Naive thymus-derived CD4-positive, alpha-beta T cell (primary cell): ENCODE measurements around the gene DCAF11. TPM values are rescaled to one million over a fixed set of nuclear protein-coding genes. Genes with fewer than 3 reads are reported as not detected.

Source experiments
- ATAC-seq: fragments of 150-1000 bp; cut with Tn5 transposase; 2 replicates; pipeline ENCODE4 v1.10.0; 2021; ENCODE audit warnings: mild to moderate bottlenecking, moderate library complexity
- CTCF ChIA-PET: fragments of 350-600 bp; sonication (Branson Sonifier 250); formaldehyde crosslinking; loops from one replicate; lab custom pipeline; 2021; ENCODE audit warnings: antibody characterized with exemption; lab: Charles Lee
- POLR2A ChIA-PET: fragments of 350-600 bp; sonication (Branson Sonifier 250); formaldehyde crosslinking; loops from one replicate; lab custom pipeline; 2021; ENCODE audit warnings: antibody characterized with exemption, inconsistent platforms; lab: Charles Lee
- DNase-seq, 9 donors: peaks; one replicate each; pipeline versions ENCODE4 v3.0.0 to v3.0.0-alpha.2; 2020 to 2022; ENCODE audit warnings: mixed read lengths in 1 of 9
- H3K27ac ChIP-seq: one replicate; pipeline ENCODE4 v1.7.0; 2013; ENCODE audit warnings: mild to moderate bottlenecking, low read depth, low read length, moderate library complexity
- H3K27me3 ChIP-seq, 2 donors: one replicate each; pipeline ENCODE4 v1.7.0; 2013; ENCODE audit warnings: low read length in 2 of 2, mild to moderate bottlenecking in 2 of 2, moderate library complexity in 2 of 2; ENCODE audit not compliant: control insufficient read depth in 2 of 2, insufficient read depth in 2 of 2
- H3K36me3 ChIP-seq, 3 experiments: 1 replicate in 2 of 3; 2 replicates in 1 of 3; pipeline ENCODE4 v1.7.0; 2013; ENCODE audit warnings: low read length in 3 of 3, mild to moderate bottlenecking in 3 of 3, moderate library complexity in 1 of 3; ENCODE audit not compliant: insufficient read depth in 3 of 3, control insufficient read depth in 2 of 3
- H3K4me1 ChIP-seq, 2 donors: one replicate each; pipeline ENCODE4 v1.7.0; 2013; ENCODE audit warnings: low read length in 2 of 2, mild to moderate bottlenecking in 2 of 2, moderate library complexity in 1 of 2; ENCODE audit not compliant: control insufficient read depth in 2 of 2, insufficient read depth in 2 of 2
- H3K4me3 ChIP-seq: 2 replicates; pipeline ENCODE4 v1.7.0; 2013; ENCODE audit warnings: mild to moderate bottlenecking, low read length
- H3K9me3 ChIP-seq, 3 experiments: 1 replicate in 2 of 3; 2 replicates in 1 of 3; pipeline ENCODE4 v1.7.0; 2013; ENCODE audit warnings: low read length in 3 of 3; ENCODE audit not compliant: control insufficient read depth in 2 of 3
- H3K27ac Mint-ChIP-seq, 9 donors: one replicate each; pipeline ENCODE4 v1.8.0; 2020 to 2022; ENCODE audit warnings: mixed read lengths in 9 of 9, mild to moderate bottlenecking in 8 of 9, moderate library complexity in 5 of 9, inconsistent platforms in 2 of 9
- H3K27me3 Mint-ChIP-seq, 5 donors: one replicate each; pipeline ENCODE4 v1.8.0; 2021 to 2022; ENCODE audit warnings: mixed read lengths in 5 of 5, mild to moderate bottlenecking in 1 of 5
- H3K36me3 Mint-ChIP-seq, 5 donors: one replicate each; pipeline ENCODE4 v1.8.0; 2020 to 2022; ENCODE audit warnings: mixed read lengths in 5 of 5, mild to moderate bottlenecking in 3 of 5, inconsistent platforms in 1 of 5
- H3K4me1 Mint-ChIP-seq, 7 donors: one replicate each; pipeline ENCODE4 v1.8.0; 2020 to 2022; ENCODE audit warnings: mixed read lengths in 7 of 7, mild to moderate bottlenecking in 3 of 7, inconsistent platforms in 1 of 7
- H3K4me3 Mint-ChIP-seq, 10 donors: one replicate each; pipeline ENCODE4 v1.8.0; 2020 to 2022; ENCODE audit warnings: mild to moderate bottlenecking in 10 of 10, mixed read lengths in 10 of 10, moderate library complexity in 6 of 10, inconsistent platforms in 2 of 10
- H3K9me3 Mint-ChIP-seq, 11 donors: one replicate each; pipeline ENCODE4 v1.8.0; 2020 to 2022; ENCODE audit warnings: mixed read lengths in 11 of 11, mild to moderate bottlenecking in 4 of 11, inconsistent platforms in 1 of 11, moderate library complexity in 1 of 11
- intact Hi-C, 2 donors: fragments of 100-400 bp; cut with micrococcal nuclease; formaldehyde crosslinking; loops; one replicate each; pipeline ENCODE4 v1.15.1; 2023
- polyA plus RNA-seq, 2 donors: library from polyadenylated mRNA; unstranded; fragments of 300-500 nt; fragmentation: Illumina TruSeq; gene quantifications; one replicate each; pipeline ENCODE4 v1.2.3, GENCODE V29; 2021
- total RNA-seq, 6 experiments: library from RNA in 5 of 6; stranded (reverse) in 5 of 6; gene quantifications; 1 replicate in 5 of 6; 2 replicates in 1 of 6; pipeline ENCODE4 v1.2.3 and lab custom pipeline; 2021 to 2026

DCAF11 gene
- total and polyA plus RNA-seq, 7 experiments from 2014 or later: 69.1 to 97.0 (median 83.3) TPM

DNA sequence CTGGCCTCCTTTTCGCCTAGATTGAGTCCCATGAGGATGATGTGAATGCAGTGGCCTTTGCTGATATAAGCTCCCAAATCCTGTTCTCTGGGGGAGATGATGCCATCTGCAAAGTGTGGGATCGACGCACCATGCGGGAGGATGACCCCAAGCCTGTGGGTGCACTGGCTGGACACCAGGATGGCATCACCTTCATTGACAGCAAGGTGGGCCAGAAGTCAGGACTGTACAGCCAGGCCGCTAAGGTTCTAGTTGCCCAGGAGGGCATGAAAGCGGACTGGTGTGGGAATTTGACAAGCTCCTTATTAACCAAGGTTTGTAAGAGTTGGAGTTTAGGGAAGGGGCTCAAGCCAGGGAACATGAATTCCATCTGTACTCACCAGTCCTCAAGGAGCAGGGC lies 5.1 kb downstream of the DCAF11 start:
- no peaks in the 10 kb centered on the region for H3K27me3 ChIP-seq
- ChIA-PET POLR2A (interaction anchor here (0.6 to 15.5 kb wide), 2 partner anchors 16 to 83 kb away, joined by 3 to 298 read pairs; partner anchors contain the start of genes EMC9, FITM1 and PSME1), CTCF (interaction anchor here (0.8 to 1.3 kb wide), 2 partner anchors 13 to 31 kb away, joined by 3 read pairs; no protein-coding TSS in a partner anchor)
- H3K4me1 ChIP-seq: peaks cover 14 to 18% of the 10 kb centered on the region in 2 donors
- no peak for DNase-seq
- Mint-ChIP-seq H3K27me3 (peaks cover 0 to 3% (median 0%) of the 10 kb centered on the region in 5 donors), H3K4me3 (no peak overlapping the region), H3K9me3 (peaks cover 0 to 4% (median 0%) of the 10 kb centered on the region in 11 donors), H3K27ac (peak overlapping the region in 2 of 9 donors; percentile 21 to 25), H3K4me1 (peaks cover 18 to 44% (median 37%) of the 10 kb centered on the region in 7 donors), H3K36me3 (peaks cover 9 to 57% (median 37%) of the 10 kb centered on the region in 5 donors)
- no peak for ATAC-seq
- H3K4me3 ChIP-seq: no peak overlapping the region
- H3K27ac ChIP-seq: peak overlapping the region; percentile 19
- no peaks in the 10 kb centered on the region for H3K9me3 ChIP-seq
- intact Hi-C loops: loop anchor here (10.0 kb wide), 4 partner anchors 555 to 1025 kb away; partner anchors contain the start of genes ACIN1 (in 2 of the 2), C14orf119 (in 2 of the 2), BCL2L2 (in 1 of the 2) and PPP1R3E (in 1 of the 2)
- peaks cover 21 to 76% (median 42%) of the 10 kb centered on the region in 3 experiments for H3K36me3 ChIP-seq

DNA sequence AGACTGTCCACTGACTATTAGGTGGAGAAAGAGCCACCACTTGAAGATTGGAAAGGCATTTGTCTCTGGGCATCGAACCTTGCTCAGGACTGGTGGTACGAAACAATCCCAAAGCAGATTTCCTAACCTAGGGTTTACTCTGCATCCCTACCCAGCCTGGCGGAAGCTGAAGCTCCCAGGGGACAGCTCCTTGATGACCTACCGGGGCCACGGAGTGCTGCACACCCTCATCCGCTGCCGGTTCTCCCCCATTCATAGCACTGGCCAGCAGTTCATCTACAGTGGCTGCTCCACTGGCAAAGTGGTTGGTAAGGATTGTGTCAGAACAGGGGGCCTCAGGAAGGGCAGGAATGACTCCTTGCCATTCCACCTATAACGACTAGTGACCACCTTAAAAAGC lies 6.6 kb downstream of the DCAF11 start:
- Mint-ChIP-seq H3K27ac (peak overlapping the region in 3 of 9 donors; percentile 41 to 70 (median 61)), H3K4me1 (peaks cover 9 to 31% (median 24%) of the 10 kb centered on the region in 7 donors), H3K36me3 (peaks cover 9 to 49% (median 33%) of the 10 kb centered on the region in 5 donors), H3K27me3 (no peaks in the 10 kb centered on the region), H3K4me3 (no peak overlapping the region), H3K9me3 (peaks cover 0 to 3% (median 0%) of the 10 kb centered on the region in 11 donors)
- ATAC-seq (no peak), DNase-seq (no peak)
- no peak overlapping the region for H3K27ac ChIP-seq
- no peaks in the 10 kb centered on the region for H3K27me3 ChIP-seq
- peaks cover 7 to 11% of the 10 kb centered on the region in 2 donors for H3K4me1 ChIP-seq
- H3K36me3 ChIP-seq: peaks cover 21 to 76% (median 42%) of the 10 kb centered on the region in 3 experiments
- H3K9me3 ChIP-seq: no peaks in the 10 kb centered on the region
- CTCF ChIA-PET: no interaction called here
- POLR2A ChIA-PET: interaction anchor here (1.0 to 15.5 kb wide), 2 partner anchors 12 to 15 kb away, joined by 3 to 298 read pairs; partner anchors contain the start of genes EMC9, FITM1 and PSME1
- no peak overlapping the region for H3K4me3 ChIP-seq
- intact Hi-C loops: no loop called here

DNA sequence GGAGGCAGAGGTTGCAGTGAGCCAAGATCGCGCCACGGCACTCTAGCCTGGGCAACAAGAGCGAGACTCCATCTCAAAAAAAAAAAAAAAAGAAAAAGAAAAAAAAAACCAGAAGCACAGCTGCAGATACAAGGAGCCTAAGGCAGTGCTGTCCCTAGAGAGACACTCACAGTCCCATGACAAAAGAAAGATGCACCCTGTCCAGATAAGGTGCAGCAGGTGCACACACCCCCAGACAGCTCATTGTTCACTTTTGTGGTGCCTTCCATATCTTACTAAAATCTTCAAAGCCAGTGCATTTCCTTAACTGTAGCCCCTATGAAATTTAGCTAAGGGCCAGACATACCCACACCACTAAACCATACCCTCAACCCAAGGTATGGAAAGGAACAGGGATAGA lies 7.8 kb downstream of the DCAF11 start:
- Histone ChIP-seq H3K4me1 (no peaks in the 10 kb centered on the region), H3K9me3 (no peaks in the 10 kb centered on the region), H3K4me3 (no peak overlapping the region), H3K36me3 (peaks cover 21 to 68% (median 34%) of the 10 kb centered on the region in 3 experiments), H3K27ac (no peak overlapping the region), H3K27me3 (no peaks in the 10 kb centered on the region)
- no peaks in the 10 kb centered on the region for H3K27me3 Mint-ChIP-seq
- peaks cover 9 to 42% (median 30%) of the 10 kb centered on the region in 5 donors for H3K36me3 Mint-ChIP-seq
- H3K4me1 Mint-ChIP-seq: peaks cover 2 to 19% (median 16%) of the 10 kb centered on the region in 7 donors
- peak overlapping the region in 2 of 9 donors; percentile 51 to 56 for H3K27ac Mint-ChIP-seq
- DNase-seq (no peak), ATAC-seq (no peak)
- CTCF ChIA-PET: interaction anchor here (0.6 kb wide), 1 partner anchor 81 kb away, joined by 4 read pairs; no protein-coding TSS in a partner anchor
- H3K9me3 Mint-ChIP-seq: peaks cover 0 to 3% (median 0%) of the 10 kb centered on the region in 11 donors
- no peak overlapping the region for H3K4me3 Mint-ChIP-seq
- POLR2A ChIA-PET: interaction anchor here (15.5 kb wide), 1 partner anchor 14 kb away, joined by 298 read pairs; the partner anchor contains the start of genes EMC9, FITM1 and PSME1
- intact Hi-C loops: no loop called here

DNA sequence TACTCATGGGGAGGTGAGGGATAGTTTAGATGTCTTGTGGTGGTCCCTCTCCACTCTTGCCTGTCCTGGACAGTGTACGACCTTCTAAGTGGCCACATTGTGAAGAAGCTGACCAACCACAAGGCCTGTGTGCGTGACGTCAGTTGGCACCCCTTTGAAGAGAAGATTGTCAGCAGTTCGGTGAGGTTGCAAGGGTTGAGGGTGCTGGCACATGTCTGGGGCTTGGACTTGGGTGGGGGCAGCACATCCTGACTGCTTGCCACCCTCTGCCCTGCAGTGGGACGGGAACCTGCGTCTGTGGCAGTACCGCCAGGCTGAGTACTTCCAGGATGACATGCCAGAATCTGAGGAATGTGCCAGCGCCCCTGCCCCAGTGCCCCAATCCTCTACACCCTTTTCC lies 8.3 kb downstream of the DCAF11 start:
- H3K36me3 Mint-ChIP-seq: peaks cover 9 to 41% (median 30%) of the 10 kb centered on the region in 5 donors
- CTCF ChIA-PET: no interaction called here
- peaks cover 0 to 3% (median 0%) of the 10 kb centered on the region in 11 donors for H3K9me3 Mint-ChIP-seq
- no peak for ATAC-seq
- H3K27me3 ChIP-seq: no peaks in the 10 kb centered on the region
- H3K27me3 Mint-ChIP-seq: no peaks in the 10 kb centered on the region
- no peak for DNase-seq
- H3K27ac Mint-ChIP-seq: peak overlapping the region in 4 of 9 donors; percentile 20 to 56 (median 46)
- H3K4me3 ChIP-seq: no peak overlapping the region
- no peaks in the 10 kb centered on the region for H3K9me3 ChIP-seq
- peaks cover 21 to 63% (median 30%) of the 10 kb centered on the region in 3 experiments for H3K36me3 ChIP-seq
- peaks cover 2 to 15% (median 11%) of the 10 kb centered on the region in 7 donors for H3K4me1 Mint-ChIP-seq
- no peaks in the 10 kb centered on the region for H3K4me1 ChIP-seq
- intact Hi-C loops: no loop called here
- POLR2A ChIA-PET: interaction anchor here (1.3 to 15.5 kb wide), 3 partner anchors 8 to 38 kb away, joined by 3 to 298 read pairs (median 13); partner anchors contain the start of genes DCAF11, EMC9, FITM1 and NRL
- H3K4me3 Mint-ChIP-seq: no peak overlapping the region
- no peak overlapping the region for H3K27ac ChIP-seq

DNA sequence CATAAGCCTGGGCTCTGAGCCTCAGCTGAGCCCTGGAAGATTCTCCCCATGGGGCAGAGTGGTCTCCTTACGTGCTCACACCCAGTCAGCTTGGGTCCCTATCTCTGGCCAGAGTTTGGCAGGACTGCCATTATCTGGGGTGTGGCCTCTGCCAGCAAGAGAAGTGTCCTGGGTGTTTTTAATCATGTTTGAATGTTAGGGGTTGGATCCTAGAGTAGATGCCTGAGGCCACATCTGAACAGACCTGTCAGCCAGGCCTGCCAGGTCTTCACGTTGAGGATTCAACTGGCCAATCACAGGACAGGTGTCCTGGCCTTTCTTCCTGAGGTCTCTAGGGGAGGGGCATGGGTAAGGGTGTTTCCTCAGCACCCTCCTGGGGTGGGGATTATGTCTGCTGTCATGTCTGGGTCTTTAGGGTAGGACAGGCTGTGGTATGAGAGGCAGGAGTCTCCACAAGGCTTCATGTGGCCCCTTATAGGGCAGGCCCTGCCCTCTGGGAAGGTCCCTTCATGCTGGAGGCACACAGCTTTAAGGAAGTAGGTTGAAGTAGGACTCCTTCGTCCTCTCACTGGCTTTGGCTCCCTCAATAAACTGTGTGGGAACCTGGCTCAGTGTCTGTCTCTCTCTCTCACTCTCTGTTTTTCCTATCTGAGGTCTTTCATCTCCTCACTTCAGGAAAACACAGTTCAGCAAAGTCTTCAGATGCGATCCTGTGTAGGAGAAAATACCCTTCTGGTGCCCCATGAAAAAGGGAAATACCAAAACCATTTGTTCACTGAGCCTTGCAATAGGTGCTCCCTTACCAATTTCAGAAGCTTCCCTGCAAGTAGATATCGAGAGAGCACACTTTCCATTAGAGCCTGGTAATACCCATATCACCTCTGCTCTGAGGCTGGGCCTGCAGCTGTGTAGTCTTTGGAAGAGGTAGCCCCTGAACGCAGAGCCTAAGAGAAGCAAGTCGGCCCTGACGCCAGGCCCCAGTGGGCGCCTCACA lies 9.1 kb downstream of the DCAF11 start:
- Mint-ChIP-seq H3K4me1 (peaks cover 0 to 11% (median 5%) of the 10 kb centered on the region in 7 donors), H3K4me3 (no peak overlapping the region), H3K27me3 (no peaks in the 10 kb centered on the region), H3K27ac (peak overlapping the region in 7 of 9 donors; percentile 27 to 52 (median 40)), H3K36me3 (peaks cover 5 to 32% (median 26%) of the 10 kb centered on the region in 5 donors), H3K9me3 (peaks cover 0 to 3% (median 0%) of the 10 kb centered on the region in 11 donors)
- CTCF ChIA-PET: interaction anchor here (1.3 kb wide), 1 partner anchor 37 kb away, joined by 3 read pairs; the partner anchor contains the start of gene IRF9
- Histone ChIP-seq H3K36me3 (peaks cover 21 to 55% (median 22%) of the 10 kb centered on the region in 3 experiments), H3K27ac (no peak overlapping the region), H3K27me3 (no peaks in the 10 kb centered on the region), H3K4me3 (no peak overlapping the region), H3K9me3 (no peaks in the 10 kb centered on the region), H3K4me1 (no peaks in the 10 kb centered on the region)
- POLR2A ChIA-PET: interaction anchor here (0.9 to 15.5 kb wide), 6 partner anchors 9 to 188 kb away, joined by 3 to 298 read pairs (median 3); partner anchors contain the start of genes DCAF11, EMC9, FITM1 and LTB4R
- intact Hi-C loops: no loop called here
- peak; percentile 38 for ATAC-seq
- no peak for DNase-seq

DNA sequence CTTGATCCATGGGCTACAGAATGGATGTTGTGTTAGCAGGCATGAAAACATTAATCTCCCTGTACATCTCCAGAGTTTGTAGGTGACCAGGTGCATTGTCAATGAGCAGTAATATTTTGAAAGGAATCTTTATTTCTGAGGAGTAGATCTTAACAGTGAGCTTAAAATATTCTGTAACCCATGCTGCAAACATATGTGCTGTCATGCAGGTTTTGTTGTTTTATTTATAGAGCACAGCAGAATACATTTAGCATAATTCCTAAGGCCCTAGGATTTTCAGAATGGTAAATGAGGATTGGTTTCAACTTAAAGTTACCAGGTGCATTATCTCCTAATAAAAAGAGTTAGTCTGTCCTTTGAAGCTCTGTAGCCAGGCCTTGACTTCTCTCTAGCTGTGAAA lies 12.4 kb downstream of the DCAF11 start:
- no peaks in the 10 kb centered on the region for H3K27me3 ChIP-seq
- no peak overlapping the region for H3K4me3 ChIP-seq
- ATAC-seq: no peak
- intact Hi-C loops: loop anchor here in 1 of 2 donors (1.0 kb wide), 1 partner anchor 9 kb away; the partner anchor contains the start of gene PSME1
- no peak overlapping the region for H3K27ac ChIP-seq
- peak overlapping the region in 2 of 9 donors; percentile 21 to 36 for H3K27ac Mint-ChIP-seq
- H3K27me3 Mint-ChIP-seq: no peaks in the 10 kb centered on the region
- H3K9me3 ChIP-seq: no peaks in the 10 kb centered on the region
- peaks cover 0 to 21% (median 10%) of the 10 kb centered on the region in 5 donors for H3K36me3 Mint-ChIP-seq
- peaks cover 4 to 14% (median 9%) of the 10 kb centered on the region in 7 donors for H3K4me1 Mint-ChIP-seq
- peaks cover 0 to 1% (median 0%) of the 10 kb centered on the region in 11 donors for H3K9me3 Mint-ChIP-seq
- H3K4me1 ChIP-seq: peaks cover 0 to 5% of the 10 kb centered on the region in 2 donors
- ChIA-PET CTCF (no interaction called here), POLR2A (interaction anchor here (0.6 to 15.5 kb wide), 4 partner anchors 9 to 28 kb away, joined by 3 to 298 read pairs (median 3); partner anchors contain the start of genes DCAF11, EMC9, FITM1 and NRL)
- no peak overlapping the region for H3K4me3 Mint-ChIP-seq
- DNase-seq: no peak
- peaks cover 0 to 28% (median 12%) of the 10 kb centered on the region in 3 experiments for H3K36me3 ChIP-seq
